ENCODE results near the gene NOP16.

Gene NOP16

DNA sequence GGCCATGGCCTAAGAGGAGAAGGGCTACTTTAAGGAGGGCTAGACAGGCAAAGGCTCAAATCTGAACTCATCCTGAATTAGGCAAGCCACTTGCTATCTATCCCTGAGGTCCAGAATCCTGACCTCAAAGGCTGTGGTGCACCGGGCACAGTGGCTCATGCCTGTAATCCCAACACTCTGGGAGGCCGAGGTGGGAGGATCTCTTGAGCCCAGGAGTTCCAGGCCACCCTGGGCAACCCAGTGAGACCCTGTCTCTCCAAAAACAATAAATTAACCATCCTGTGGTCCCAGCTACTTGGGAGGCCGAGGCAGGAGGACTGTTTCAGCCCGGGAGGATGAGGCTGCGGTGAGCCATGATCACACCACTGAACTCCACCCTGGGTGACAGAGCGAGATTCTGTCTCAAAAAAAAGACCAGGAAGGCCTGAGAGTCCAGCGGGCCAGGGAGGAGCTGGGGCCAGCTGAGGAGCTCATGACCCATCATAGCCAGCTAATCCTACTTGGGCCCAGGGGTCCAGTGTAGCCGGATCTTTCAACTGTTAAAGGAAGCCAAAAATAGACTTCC is 4.0 kb downstream of the NOP16 start:
- DNase-seq = no peak

DNA sequence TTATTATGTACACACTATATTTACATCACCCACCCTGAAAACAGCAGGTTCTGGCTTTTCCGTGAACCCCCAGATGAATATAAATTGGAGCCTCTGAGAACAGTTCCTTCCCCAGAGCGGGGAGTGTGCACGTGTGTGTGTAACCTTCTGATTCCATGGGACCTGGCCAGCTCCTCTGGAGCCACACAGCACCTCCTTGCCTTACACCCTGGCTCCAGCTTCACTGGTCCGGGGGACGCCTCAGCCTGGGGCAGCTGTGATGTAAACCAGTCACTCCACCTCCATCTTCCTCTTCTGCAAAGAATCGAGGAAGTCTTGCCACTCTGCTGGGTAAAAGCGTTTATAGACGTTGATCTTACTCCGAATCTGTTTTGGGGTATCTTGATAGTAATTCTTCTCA is 4.4 kb downstream of the NOP16 start:
- DNase-seq = no peak

DNA sequence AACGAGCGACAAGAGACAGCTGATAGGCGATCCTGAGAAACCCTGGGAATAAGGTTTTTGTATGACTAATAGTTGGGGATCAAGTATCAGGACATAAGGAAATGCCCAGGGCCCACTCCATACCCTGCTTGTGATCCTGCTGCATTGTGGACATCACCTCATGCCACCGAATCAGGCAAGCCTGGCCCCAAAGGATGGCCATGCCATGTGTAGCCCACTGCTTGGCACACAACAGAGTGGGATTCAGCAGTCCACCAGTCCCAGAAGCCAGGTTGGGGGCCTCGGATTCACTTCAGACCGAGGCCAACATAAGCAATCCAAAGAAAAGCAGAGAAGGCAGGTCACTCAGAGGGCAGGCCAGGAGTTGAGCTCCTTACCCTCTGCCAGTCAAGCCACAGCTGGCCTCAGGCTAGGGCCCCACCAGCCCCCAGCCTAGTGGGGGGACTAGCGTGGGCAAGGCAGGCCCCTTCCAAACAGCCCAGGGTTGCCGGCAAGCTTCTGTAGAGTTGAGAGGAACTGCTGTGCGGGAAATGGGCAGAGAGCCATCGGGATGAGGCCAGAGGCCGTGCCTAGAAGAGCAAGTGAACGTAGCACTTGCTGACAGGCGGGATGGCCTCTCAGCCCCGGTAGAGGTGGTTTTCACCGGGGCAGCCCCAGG is 5.0 kb downstream of the NOP16 start:
- no peak for DNase-seq

DNA sequence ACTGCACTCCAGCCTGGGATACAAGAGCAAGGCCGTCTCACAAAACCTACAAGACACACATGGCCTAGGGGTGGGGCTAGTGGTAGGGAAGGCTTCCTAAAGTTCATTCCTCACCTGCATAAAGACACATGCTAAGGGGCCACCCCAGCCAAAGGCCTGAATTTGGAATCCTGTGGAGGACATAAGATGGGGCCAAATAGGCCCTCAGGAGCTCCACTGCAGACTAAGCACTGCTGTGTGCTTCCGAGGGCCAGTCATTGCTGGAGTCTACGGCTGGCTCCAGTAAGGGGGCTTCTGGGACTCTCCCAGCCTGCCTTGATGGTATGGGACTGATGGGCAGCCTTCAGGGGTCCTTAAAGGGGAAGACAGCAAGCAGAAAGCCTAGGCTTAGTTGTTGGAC is 5.7 kb downstream of the NOP16 start:
- no peak for DNase-seq

DNA sequence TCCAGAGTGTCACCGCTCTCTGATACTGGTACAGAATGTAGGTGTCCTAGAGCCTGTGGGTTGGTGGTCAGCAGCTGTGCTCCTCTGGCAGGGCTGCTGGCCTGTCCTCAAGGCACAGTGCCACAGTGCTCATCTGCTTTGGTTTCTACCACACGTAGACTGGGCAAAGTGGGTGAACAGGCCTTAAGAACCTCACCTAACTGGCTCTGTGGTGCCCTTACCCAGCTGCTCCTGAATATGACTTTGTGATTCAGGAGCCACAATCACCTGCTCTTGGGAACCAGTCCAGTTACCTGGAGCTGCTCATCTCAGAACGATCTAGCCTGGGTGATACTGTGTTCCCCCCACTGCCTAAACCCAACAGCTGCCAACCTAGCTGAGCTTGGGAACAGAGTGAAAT is 6.4 kb downstream of the NOP16 start:
- DNase-seq = no peak

DNA sequence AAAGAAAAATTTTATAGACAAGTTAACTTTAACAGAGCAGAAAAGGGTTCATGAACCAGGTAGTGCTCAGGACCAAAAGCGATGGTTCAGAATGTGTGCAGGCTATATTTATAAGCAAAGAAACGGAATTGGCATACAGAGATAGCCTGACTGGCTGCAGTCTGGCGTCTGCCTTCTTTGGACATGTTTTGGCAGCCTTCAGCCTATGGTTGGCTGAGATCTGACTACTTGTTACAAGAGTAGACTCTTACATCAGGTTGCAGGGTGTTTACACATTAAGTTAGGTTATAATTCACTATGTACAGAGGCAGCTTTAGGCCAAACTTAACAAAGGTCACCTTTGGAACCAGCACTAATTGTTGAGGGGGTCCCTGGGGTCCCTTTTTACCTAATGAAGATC is 7.0 kb downstream of the NOP16 start:
- no peak for DNase-seq

DNA sequence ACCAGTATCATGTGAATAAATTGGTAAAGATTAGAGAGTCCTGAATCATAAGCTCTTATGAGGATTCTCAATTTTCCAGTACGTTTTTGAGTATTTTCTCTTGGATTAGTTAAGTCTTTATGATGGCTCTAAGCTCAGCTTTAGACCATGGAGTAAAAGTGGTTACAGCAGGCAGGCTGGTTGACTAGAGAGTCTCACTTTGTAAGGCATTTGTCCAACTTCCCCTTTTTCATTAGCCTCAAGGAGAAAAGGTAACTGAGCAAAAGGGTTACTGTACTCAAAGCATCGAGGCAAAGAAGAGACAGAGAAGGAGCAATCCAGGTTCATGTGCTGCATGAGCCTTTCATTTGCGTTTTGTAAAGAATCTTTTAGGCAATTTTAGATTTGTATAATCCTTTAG is 8.5 kb downstream of the NOP16 start:
- no peak for DNase-seq

DNA sequence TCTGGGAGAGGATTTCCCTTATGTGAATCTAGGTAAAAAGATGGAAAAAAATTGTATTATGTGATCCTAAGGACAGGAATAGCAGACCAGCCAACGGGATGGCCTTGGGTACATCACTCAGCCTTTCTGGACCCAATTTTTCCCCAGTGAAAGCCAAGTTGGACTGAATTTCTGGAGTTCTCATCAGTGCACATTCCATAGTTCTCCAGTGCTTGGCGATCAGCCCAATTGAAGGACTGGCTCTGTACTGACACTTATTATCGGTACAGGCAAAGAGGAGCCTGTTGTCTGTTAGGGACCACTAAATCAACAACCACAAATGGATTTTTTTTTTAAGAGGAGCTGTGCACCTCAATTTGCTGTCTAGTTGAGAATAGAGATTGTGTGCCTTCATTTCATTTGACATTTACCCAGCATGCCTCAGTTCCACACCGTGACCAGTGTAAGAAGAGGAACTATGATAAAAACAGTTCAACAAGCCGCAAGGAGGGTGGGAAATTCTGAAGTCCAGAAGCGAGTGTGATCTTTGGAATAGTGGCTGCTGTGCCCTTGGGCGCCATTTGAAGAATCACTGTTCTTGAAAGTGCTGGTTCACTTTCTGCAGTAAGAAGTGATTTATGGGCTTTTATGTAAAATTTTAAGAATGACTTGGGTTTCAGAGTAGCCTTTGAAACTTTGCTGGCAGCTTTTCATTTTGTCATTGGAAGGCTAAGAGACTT is 15.1 kb downstream of the NOP16 start:
- DNase-seq = no peak

DNA sequence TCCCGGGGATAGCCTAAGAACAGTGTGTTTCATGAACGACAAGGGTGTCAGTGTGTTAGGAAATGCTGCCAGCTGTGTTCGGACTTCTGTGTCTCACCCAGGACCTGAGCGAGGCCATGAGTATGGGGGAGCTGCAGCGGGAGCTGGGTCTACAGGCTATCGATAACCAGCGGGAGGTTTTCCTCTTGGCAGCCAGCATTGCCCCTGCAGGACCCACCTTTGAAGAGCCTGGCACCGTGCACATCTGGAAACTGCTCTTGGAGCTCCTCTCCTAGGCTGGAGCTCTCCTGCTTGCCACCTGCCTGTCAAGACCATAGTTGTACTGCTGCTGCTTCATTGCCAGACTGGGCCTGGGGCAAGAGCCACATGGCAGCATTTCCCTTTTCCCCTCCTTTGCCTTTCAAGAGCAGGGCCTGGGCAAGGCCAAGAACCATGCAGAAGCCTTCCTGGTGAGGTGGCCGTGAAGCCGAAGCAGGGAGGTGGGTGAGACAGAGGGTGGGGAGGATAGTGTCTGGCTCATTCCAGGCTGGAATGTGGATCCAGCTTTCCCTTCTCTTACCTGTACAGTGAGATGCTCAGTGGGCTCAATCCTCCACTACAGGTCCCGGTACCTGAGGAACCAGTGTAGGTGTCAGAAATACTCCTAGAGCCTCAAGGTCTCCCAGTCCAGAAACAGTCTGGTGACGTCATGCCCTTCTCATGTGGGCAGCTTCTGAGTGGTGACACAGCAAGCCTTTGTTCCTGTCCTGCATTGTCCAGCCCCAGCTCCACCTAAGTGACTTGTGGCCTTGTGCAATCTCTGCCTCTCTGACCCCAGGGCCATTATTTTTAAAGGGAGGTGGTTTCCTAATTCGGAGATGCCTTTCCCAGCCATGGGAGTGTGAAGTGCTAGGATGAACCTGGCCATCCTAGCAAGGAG is 16.5 kb downstream of the NOP16 start:
- DNase-seq = no peak

DNA sequence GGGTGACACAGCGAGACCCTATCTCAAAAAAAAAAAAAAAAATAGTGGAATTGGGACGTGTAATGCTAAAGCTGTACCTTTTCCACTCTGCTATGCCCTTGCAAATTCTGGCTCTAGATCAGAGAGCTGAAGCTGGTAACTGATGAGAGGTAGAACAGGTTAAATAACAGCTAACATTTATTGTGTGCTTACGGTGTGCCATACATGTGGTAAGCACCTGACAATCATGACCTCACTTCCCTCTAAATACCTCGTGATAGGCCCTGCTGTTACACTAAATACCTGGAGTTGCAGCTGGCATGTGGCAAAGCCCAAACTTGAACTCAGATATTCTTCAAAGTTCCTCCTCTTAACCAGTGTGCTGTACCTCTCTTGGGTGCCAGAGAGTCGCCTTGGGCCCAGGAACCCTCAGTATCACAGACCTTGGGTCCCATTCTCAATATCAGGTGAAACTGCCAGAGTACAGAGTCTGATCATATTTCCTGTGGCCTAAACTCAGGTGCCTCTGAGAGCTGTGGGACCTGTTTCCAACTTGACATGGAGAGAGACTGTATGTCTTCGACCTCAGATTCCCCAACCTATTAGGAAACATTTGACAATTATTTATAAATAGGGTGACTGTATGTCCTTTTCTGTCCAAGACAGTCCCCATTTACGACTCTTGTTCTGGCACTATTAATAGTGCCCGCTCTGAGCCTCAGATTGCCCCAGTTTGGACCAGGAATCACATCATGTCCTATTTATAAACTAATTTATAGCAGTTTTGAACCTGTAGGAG is 18.3 kb downstream of the NOP16 start:
- no peak for DNase-seq

DNA sequence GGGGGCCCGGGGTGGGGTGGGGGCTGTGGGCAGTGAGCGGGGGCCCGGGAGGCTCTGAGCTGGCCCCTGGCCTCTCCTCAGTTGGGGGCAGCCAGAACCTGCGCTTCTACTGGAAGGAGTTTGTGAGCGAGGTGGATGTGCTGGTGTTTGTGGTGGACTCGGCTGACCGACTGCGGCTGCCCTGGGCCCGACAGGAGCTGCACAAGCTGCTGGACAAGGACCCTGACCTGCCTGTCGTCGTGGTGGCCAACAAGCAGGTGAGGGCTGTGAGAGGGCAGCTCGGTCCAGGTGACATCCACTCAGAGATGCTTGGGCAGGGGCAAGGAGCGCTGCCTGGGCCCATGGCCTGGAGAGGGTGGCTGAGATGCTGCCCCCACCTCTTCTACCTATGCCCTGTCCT is 19.7 kb downstream of the NOP16 start:
- DNase-seq = no peak

DNA sequence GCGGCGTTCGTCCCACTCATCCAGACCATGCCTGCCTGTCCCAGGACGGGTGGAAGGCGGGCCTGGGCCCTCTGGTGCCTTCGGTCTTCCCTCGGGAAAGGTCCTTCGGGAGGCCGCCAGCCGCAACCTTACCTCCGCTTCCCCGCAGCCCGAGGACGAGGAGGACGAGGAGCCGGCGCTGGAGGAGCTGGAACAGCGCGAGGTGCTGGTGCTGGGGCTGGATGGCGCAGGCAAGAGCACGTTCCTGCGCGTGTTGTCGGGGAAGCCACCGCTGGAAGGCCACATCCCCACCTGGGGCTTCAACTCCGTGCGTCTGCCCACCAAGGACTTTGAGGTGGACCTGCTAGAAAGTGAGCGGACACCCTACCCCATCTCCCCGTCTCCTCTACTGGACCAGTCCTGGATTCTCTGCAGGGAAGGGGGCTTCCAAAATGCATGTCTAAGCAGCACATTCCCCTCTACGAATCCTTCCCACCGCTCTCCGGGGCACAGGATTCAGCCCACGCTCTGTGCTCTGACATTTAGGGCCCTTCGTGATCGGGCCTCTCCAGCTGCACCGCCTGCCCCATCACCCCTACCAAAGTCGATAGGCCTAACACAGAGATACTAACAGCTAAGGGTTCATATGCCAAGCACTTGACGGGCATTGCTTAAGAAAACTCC is 22.0 kb downstream of the NOP16 start:
- no peak for DNase-seq

DNA sequence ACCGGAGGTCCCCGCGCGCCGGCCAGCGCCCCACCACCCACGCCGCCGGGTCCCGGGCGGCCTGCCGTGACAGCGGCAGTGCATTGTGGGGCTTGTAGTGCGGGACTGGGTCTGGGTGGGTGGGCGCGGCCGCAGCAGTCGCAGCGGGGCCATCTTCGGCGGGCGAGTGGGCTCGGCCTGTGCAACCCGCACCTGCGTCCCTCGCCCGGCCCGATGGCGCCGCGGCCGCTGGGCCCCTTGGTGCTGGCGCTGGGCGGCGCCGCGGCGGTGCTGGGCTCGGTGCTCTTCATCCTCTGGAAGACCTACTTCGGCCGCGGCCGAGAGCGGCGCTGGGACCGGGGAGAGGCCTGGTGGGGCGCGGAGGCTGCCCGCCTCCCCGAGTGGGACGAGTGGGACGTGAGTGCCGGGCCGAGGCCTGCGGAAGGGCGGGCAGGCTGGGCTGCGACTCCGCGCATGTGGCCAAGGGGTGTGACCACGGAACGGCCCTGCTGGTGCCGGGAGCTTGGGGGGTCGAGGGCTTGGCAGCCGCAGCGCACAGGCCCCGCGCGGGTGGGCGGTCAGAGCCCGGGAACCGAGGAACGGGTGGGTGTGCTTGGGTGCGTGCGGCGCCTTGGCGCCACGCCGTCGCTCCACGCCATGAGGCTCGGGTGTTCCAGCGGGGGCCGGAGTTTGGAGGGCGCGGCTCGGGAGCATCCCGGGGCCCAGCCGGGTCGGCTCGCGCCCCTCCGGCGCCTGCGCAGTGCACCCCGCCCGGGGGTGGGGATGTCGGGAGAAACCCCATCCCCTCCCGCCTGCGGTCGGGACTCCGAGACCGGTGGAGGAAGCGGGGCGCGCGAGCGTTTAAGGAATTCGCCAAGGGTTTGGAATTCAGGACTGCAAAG is 22.8 kb downstream of the NOP16 start, which contains the start of gene ARL10:
TSS of gene ARL10 (plus strand) at position 137 of the 881 bp plus-strand sequence. CDS start at position 214, 77 bp downstream.
- DNase-seq = peak; percentile 57 to 67

DNA sequence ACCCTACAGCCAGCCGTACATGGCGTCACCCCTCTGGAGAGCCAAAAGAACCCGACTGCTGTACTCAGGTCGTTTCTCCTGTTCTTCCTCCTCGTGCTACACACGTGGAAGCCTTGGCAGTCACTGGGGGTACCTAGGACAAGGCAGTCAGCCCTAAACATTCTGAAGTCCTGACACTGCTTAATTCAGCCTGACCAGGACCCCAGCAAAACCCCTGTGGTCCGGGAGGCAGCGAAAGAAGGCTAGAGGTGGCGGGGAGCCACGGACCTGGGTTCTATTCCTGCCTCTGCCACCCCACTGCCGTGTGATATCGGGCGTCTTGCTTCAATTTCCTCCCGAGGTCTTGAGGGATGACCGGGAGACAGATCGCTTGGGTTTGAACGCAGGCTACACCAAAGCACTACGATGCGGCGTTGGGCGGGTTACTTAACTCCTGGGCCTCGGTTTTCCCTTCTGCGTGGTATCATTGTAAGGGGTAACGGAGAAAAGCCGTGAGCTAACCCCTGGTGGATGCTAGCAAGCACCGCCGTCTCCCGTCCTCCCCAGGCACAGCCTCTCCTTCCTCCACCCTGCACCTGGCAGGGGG is 23.5 kb downstream of the NOP16 start:
- DNase-seq = no peak

DNA sequence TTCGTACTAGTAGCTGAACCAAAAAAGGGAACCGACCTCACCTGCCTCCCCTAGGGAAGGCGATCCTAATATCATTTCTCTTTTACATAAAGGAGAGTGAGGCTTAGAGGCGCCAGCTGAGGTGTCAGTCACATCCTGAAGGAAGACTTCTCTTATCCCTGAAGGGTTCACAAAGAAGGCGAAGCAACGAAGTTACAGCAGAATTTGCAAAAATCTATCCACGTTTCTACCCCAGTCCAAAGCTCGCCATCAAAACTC is 26.2 kb downstream of the NOP16 start:
- no peak for DNase-seq

DNA sequence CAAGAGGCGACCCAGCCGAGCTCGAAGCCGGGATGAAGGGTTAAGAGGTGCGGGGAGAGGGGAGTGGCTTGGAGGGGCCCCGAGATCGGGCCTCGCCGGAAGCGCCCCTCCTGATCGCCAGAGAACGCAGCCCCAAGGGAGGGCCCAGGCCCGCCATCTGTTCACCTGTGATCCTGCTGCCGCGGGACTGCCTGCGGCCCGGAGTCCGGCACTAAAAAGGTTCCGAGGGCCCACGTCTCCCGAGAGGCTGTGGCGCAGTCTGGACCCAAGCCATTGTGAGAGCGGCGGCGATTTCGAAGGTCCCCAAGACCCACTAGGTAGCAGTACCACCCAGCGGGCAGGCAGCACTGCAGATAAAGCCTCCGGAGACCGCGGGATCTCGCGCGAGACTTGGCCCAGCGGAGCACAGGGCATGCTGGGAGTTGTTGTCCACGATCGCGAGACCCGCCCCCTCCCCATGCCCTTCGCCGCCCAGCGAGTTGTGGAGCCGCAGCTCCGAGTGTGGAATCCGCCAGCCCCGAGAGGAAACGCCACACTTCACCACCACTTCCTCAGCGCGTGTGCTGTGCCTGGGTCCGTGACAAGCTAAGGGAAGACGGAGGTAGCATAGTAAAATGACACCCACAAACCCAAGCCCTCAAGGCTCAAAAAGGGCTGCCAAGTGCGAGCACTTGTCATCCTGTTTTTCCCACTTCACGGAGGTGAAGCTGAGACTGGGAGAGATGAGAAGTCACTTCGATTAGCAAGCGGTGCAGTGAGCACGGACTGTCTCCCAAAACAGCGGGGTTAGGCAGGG is 26.8 kb downstream of the NOP16 start, which contains the start of gene KIAA1191:
TSS of gene KIAA1191 (minus strand) at position 328 of the 796 bp plus-strand sequence. CDS start 2,256 bp downstream, outside the sequence.
- peak; percentile 92 to 93 for DNase-seq

DNA sequence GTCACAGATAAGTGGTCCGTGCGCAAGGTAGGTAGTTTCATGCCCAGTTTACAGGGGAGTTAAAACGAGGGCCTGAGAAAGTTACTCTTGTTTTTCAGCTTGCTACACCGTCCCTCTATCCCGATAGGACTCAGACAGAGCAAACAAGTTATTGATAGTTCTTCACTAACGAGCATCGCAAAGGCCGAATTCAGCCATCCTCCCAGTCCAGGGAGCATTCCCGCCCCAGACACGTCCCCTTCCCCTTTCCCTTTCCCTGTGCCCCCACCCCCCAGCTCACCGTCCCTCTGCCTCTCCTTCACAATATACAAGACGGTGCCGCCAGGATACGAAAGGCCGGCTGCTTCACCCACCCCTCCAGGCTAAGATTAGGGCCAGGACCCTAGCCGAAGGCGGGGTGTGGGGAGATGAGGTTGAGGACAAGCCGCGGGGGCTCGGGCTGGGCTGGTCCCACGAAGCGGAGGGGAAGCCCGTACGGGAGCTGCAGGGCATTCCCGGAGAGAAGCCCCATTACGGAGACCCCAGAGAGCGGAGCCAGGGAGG is 27.4 kb downstream of the NOP16 start:
- DNase-seq = no peak

DNA sequence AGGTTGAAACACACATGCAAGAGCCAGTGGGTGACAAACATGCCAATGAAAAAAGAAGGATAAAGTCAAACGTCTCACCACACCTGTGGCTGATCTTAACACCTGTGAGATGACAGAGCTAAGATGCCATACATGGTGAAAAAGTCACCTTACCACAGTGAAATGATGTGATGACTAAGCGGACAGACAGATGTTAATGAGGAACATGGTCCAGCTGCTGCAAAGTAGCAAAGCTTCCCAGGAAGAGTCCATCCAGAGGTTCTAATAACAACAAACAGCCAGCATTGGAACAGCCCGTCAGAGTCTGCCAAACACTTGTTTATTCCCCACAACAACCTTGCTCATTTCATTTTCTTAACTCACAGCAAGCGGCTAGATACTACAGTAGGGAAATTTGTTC is 28.7 kb downstream of the NOP16 start:
- no peak for DNase-seq

DNA sequence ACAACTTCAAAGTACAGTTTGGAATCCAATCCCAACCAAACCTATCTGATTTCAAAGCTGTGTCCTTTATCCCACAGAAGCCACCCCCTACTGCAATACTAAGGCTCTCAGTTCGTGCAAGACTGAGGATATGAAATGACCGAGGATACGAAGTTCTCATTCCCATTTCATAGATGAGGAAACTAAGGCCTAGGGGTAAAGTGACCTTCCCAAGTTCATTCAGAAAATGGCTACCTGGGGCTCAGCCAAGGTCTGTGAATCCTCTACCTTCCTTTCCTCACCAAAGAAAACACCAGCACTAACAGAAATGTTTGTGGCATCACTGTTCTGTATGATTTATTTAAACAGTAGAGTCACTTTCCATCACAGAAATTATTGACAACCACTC is 32.2 kb downstream of the NOP16 start:
- DNase-seq = no peak
